CD4-positive, alpha-beta T cell treated with Interleukin-2 at 100 ng/mL for 4 hours (primary cell): ENCODE results near the gene PPIE.

Experiments
- DNase-seq: peaks from one replicate; pipeline ENCODE4 v3.0.0-alpha.2; 2020; ENCODE audit warnings: low spot score

PPIE gene

DNA sequence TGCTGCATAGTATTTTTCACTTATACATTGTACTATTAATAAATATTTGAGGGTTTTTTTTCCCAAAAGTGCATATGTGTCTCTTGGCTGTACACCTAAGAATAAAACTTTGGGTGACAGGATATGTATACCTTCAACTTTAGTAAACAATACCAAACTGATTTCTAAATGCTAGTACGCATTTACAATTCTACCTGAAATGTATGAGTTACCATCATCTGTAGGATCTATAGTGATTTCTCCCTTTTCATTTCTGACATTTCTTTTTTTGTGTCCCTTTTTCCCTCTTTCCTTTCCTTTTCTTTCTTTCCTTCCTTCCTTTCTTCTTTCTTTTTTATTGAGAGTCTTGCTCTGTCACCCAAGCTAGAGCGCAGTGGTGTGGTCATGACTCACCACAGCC lies 66.7 kb downstream of the PPIE start:
- DNase-seq, result no peak

DNA sequence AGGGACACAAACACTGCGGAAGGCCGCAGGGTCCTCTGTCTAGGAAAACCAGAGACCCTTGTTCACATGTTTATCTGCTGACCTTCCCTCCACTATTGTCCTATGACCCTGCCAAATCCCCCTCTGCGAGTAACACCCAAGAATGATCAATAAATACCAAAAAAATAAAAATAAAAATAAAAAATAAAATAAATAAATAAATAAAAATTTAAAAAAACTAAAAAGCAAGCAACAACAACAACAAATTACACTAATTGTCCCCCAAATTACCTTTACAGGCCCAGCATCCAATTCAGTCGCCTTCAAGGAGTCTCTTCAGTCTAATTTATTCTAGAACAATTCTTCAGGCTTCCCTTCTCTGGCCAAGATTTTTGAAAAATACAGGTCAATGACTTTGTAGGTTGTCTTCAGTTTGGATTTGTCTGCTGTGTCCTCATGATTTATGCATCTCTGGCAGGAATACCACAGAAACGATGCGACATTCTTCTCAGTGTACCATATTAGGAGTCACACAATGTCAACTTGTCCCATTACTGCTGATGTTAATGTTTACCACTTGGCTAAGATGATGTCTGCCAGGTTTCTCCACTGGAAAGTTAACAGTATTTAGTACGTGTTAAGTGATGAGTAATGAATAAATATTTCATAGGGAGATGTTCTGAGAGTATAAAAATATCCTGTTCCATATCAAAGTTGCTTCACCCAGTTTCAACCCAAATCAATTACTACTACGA lies 70.3 kb downstream of the PPIE start:
- no peak for DNase-seq

DNA sequence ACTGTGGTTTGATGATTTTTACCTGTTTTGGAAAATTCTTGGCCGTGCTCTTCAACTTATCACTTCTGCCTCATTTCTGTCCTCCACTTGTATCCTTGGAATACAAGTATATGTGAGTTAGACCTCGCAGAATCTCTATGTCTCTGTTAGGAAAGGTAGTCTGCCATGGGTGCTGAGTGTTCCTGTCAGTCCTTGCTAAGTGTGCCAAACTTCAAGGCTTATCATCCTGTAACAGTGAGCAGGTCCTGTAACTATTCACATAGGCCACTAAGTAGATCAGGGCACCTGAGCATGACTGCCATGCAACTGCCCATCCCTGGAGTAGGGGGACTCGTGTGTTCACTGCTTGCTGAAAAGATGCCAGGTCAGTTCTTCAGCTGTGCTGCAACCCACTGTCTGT lies 74.2 kb downstream of the PPIE start:
- no peak for DNase-seq
